Inferior parietal cortex (tissue), 1 donor: ENCODE measurements around the gene ELP5.

Source experiments
- DNase-seq: peaks from one replicate; pipeline ENCODE4 v3.0.0-alpha.2; 2016; ENCODE audit errors: extremely low spot score

The ELP5 gene

GRCh38 chr17:7285679-7286078 is 33.7 kb downstream of the ELP5 start:
- no peak for DNase-seq

- DNase-seq = no peak
Observed at GRCh38 chr17:7289256-7290032, 37.4 kb downstream of the ELP5 start.

DNA sequence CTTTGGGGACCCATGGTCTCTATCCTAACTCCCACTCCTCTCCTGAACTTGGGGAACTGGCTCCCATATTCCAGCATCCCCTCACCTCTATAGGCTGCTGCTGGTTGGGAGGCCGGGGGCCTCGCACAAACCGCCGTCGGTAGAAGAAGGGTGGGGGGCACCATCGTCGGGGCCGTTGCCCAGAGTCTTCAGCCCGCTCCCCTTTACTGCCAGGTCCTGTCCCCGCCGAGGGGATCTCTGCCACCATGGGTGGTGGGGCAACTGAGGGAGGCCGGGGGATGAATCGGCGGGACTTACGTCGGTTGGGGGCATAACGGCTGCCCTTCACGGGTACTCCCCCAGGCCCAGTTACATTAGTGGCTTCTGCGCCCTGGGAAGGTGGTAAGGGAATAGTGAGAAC is 38.2 kb downstream of the ELP5 start:
- no peak for DNase-seq

DNA sequence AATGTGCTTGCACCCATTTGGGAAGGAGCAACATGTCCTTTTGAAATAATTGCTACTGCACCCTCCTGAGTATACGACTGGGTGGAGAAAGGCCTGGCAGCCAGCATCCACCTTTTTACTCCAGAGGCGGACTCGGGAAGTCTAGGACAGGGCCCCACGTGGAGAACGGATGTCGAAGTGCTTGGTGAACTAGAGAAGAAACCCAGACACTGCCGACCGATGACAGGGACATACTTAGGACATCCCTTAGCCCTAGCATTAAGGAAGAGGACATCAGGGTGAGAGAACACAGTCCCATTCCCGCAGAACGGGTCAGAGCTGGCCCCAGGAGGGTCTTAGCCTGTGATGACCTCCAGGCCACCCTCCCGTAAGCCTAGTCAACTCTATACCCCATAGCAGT is 38.7 kb downstream of the ELP5 start:
- DNase-seq = no peak

GRCh38 chr17:7292194-7292593 is 40.2 kb downstream of the ELP5 start:
- DNase-seq = no peak

GRCh38 chr17:7292729-7293128 is 40.7 kb downstream of the ELP5 start:
- DNase-seq = no peak

DNA sequence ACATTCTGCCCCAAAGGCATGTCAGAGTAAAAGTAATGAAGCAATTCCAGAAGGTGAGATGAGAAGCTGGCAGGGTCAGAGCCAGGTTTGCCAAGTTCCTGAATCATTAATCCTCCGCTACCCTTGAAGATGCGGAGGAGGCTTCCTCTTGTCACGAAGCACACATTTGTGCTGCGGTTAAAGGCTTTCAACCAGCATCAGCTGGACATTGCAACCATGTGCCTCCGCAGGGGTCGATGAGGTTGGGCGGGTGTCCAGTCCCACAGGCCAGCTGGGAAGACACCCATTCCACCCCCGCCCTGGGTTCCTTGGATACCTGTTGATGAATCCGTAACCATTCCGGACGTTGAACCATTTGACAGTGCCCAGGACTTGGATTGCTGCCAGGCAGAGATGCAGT is 41.1 kb downstream of the ELP5 start:
- DNase-seq = no peak

GRCh38 chr17:7293816-7294613 is 42.0 kb downstream of the ELP5 start:
- no peak for DNase-seq

GRCh38 chr17:7294614-7295153 is 42.7 kb downstream of the ELP5 start, which contains the start of gene YBX2:
Gene YBX2 (minus strand): TSS chr17:7294639. CDS start chr17:7294500, 139 bp downstream.
- DNase-seq = no peak

DNA sequence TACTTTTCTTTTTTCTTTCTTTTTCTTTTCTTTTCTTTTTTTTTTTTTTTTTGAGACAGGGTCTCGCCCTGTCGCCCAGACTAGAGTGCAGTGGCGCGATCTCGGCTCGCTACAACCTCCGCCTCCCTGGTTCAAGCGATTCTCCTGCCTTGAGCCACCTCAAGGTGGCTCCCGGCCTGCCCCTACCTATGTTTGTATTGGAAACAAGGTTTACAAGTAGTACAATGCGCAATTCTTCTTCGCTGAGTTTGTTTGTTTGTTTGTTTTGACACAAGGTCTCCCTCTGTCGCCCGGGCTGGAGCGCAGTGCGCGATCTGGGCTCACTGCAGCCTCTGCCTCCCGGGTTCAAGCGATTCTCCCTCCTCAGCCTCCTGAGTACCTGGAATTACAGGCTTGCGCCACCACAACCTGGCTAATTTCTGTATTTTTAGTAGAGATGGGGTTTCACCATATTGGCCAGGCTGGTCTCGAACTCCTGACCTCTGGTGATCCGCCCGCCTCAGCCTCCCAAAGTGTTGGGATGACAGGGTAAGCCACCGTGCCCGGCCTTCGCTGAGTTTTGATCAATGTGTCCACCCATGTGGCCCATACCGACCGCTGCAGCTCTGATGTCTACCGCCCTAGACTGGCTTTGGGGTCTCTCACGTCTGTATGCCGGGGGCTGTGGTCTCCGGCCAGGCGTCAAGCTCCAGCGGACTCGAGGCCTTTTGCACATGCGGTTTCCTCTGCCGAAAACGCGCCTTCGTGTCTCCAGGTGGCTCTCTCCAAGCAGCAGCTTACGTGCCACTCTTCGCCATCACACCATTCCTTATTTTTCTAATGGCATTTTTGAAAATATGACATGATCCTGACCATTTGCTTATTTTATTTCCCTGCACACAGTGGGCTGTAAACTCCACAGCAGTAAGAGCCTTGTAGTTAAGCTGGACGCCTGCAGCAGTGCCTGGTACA is 43.5 kb downstream of the ELP5 start:
- DNase-seq = no peak

GRCh38 chr17:7296189-7296861 is 44.3 kb downstream of the ELP5 start:
- peak; percentile 77 for DNase-seq

- no peak for DNase-seq
Observed at GRCh38 chr17:7304179-7304578, 52.2 kb downstream of the ELP5 start.

DNA sequence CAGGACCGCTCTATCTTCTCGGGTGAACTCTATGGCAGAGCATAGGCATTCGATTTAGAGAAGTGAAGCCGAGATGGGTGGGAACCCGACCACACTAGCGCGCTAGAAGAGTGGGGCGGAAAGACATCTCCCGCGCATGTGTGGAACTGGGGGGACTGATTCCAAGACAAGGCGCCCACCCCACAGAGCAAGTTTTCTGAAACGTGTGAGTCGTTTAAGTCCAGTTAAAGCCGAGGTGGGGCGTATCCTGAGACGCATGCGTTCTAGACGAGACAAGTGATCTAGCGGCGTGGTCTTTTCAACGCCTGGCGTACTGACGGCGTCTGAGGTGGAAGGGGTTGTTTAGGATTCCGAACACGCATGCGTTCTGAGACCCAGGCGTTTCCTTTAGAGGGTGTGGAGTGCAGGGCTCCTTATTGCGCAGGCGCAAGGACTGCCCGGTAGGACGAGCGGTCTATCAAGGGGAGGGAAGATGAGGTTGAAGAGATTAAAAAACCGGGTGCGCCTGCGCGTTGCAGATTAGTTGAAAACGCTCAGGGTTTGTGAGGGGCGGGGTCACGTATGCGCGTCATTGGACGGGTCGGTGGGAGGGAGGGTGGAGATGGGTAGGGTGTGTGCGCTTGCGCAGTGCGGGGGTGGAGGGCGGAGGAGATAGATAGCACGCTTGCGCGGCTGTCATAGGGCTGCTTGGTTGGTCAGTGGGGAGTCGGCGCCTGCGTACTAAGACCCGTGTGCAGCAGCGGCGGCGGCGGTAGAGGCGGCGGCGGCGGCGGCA is 55.1 kb downstream of the ELP5 start, which contains the start of gene EIF5A:
TSS of gene EIF5A (plus strand) at position 718 of the 775 bp plus-strand sequence. CDS start 2,008 bp downstream, outside the sequence.
- peak; percentile 99 for DNase-seq

DNA sequence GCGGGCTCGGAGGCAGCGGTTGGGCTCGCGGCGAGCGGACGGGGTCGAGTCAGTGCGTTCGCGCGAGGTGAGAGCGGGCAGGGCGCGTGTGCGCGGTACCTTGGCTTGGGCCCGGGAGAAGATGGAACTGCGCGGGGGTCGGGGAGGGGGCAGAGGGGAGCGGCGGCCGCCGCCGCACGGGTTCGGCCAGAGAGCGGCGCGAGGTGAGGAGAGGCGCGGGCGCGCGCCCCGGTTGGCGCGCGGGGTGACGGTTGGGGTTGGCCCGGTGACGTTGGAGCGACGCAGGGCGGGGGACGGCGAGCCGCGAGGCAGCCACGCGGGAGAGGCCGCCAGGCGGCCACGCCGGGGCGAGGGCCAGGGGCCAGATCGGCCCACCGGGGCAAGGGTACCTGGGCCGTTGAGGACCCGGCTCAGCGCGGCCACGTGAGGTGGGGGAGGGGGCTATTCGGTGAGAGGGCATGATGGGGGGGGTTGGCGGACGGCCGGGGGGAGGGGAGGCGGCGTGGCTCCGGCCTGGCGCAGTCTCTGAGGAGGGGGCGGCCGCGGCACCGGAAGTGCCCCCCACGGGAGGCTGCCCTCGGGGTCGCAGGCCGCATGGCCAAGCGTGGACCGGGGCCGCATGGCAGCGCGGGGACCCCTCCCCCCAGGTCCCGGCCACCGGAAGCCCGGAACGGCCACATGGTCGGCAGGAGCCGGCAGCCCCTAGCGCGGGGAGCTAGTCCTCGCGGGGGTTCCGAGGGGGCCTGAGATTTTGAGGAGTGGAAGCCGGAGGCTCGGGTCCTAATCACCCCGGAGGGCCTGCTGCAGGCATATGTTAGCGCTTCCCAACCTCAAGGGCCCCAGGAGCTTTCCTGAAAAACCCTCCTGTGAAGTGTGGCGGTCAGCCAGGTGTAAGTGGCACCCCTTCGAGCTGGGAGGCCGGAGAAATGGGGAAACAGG is 55.9 kb downstream of the ELP5 start:
- DNase-seq = no peak

GRCh38 chr17:7308625-7309433 is 56.8 kb downstream of the ELP5 start:
- peak; percentile 36 for DNase-seq
